Activated effector memory CD4-positive, alpha-beta T cell treated with anti-CD3 and anti-CD28 coated beads, Interleukin-2, amount 50 U/mL, for 16 hours (primary cell): ENCODE results near the gene CS.
"Not testable (repeated sequence)": the region's sequence is repeated elsewhere in the genome, so short reads cannot be mapped to it uniquely, and the experiment has no call there.

Experiments
- DNase-seq: peaks from one replicate; pipeline ENCODE4 v3.0.0-alpha.2; 2020

The CS gene

DNA sequence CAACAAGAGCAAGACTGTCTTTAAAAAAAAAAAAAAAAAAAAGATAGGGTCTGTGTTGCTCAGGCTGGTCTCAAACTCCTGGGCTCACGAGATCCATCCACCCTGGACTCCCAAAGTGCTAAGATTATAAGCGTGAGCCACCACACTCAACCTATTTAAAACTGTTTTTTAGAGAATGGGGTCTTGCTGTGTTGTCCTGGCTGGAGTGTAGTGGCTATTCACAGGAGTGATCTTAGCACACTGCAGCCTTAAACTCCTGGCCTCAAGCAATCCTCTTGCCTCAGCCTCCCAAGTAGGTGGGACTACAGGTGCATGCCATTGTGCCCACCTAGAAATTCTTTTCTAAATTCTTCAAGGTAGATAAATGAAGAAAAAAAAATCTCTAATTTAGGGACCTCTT is 25.8 kb downstream of the CS start:
- DNase-seq = no peak

GRCh38 chr12:56272468-56272867 is 27.7 kb downstream of the CS start:
- DNase-seq = not testable (repeated sequence)

DNA sequence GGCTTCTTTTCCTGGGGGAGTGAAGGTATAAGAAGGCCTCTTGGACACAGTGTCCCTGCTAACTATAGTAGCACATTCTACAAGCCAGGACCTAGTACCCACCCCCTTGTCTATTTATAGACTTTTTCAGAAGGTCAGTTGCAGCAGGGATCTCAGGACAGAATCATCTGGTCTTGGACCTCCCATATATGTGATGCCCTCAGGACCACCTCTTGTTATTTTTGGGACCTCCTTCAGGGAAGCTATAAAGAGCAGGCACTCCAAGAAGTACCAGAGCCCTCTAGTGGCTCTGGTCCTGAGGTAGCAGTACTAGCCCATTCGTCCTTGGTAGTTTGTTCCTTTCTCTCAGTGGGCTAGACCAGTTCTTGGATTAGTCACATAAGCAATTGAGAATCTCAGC is 29.1 kb downstream of the CS start:
- no peak for DNase-seq

DNA sequence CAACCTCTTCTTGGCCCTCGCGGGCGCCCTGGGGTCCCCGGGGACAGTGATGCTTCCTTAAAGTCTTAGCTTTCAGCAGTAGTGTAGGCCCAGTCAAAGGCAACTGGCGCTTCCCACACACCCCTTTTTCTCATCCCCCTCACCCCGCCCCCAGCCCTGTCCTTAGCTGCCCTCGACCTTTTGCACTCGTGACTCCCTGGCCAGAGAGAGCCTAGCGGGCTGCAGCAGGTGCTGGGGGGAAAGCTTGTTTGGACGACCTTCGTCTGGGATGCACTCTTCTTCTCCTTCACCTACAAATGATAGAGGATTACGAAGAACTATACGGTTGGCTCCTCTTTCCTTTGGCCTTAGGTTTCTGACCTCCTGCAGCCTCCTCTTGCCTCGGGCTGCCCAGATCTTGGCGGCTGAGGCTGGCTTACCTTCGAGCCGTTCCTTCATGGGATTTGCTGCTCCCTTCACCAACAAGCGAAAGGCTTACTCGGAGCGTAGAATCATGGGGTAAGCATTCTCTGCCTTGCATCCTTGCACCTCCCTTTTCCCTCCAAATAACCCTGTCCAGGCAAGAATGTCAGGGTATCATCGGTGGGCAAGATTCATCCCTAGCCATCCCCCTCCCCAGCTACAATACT is 32.6 kb downstream of the CS start:
- no peak for DNase-seq

DNA sequence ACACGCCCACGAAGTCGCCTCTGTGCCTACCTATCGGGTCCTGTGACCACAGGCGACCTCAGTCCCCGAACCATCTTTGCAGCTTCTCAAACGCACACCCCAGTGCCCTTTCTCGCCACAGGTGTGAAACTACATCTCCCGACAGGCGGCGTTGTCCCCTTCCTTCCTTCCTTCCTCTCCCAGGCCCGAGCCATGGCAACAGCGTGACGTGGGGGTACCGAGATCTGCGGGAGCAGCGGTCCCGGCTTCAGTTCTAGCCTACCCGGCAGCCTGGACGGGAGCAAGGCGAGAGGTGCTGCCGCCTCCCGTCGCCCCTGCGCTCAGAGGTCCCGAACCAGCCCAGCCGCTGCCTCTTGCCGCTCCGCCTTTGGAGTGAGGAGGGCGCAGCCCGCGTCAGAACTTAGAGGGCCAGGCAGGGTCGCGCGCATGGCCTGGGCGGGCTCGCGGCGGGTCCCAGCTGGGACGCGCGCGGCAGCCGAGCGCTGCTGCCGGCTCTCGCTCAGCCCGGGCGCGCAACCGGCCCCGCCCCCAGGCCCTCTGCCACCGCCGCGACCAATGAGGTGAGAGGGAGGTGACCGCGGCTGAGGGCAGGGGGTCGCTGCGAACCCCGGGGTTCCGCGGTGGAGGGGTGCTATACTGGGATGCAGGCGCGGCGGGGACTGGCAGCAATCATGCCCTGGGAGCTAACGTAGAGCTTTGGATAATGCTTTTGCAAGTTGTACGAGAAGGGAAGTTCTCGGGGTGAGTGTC is 33.3 kb downstream of the CS start, which contains the start of gene COQ10A:
Gene COQ10A (plus strand): TSS at position 250 of the 750 bp plus-strand sequence. CDS start 177 bp downstream, at position 427.
- DNase-seq = peak; percentile 95

DNA sequence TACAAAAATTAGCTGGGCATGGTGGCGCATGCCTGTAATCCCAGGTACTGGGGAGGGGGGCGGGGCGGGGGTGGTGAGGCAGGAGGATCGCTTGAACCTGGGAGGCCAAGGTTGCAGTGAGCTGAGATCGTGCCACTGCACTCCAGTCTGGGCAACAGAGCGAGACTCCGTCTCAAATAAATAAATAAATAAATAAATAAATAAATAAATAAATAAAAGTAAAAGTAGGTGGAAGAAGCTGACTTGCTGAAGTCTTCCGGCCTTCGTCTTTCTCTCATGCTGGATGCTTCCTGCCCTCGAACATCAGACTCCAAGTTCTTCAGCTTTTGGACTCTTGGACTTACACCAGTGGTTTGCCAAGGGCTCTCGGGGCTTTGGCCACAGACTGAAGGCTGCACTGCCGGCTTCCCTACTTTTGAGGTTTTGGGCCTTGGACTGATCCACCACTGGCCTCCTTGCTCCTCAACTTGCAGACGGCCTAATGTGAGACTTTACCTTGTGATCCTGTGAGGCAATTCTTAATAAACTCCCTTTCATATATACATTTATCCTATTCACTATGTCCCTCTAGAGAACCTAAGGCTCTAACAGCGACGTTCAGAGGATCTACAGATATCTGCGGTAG is 34.0 kb downstream of the CS start:
- not testable (repeated sequence) for DNase-seq

DNA sequence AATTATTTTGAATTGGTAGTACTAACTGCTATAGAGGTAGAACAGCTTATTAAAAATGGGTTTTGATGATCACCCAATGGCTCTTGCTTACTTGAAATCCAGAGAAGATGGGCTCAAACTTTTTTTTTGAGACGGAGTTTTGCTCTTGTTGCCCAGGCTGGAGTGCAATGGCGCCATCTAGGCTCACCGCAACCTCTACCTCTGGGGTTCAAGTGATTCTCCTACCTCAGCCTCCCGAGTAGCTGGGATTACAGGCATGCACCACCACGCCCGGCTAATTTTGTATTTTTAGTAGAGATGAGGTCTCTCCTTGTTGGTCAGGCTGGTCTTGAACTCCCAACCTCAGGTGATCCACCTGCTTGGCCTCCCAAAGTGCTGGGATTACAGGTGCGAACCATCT is 37.2 kb downstream of the CS start:
- not testable (repeated sequence) for DNase-seq

- no peak for DNase-seq
Measured at GRCh38 chr12:56261503-56262232, 38.5 kb downstream of the CS start.

DNA sequence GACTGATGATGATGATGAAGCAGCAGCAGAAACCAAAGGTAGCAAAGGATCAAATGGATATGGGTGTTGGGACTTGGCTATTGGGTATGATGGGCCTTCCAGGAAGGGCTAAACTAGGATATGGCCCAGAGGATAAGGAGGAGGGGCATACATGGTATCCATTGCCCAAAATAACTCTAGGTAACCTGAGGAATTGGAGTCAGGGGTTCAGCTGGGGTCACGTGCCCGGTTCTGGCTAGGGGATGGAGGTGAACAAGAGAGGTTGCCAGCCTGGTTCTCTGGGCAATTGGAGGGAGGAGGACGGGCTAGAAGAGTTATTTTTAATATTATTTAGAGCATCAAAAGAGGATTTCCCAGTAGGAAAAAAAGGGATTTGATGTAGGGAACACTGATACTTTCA is 39.2 kb downstream of the CS start:
- no peak for DNase-seq

GRCh38 chr12:56260380-56260779 is 39.8 kb downstream of the CS start:
- DNase-seq = no peak

- DNase-seq = no peak
Measured at GRCh38 chr12:56258820-56259183, 41.3 kb downstream of the CS start.

DNA sequence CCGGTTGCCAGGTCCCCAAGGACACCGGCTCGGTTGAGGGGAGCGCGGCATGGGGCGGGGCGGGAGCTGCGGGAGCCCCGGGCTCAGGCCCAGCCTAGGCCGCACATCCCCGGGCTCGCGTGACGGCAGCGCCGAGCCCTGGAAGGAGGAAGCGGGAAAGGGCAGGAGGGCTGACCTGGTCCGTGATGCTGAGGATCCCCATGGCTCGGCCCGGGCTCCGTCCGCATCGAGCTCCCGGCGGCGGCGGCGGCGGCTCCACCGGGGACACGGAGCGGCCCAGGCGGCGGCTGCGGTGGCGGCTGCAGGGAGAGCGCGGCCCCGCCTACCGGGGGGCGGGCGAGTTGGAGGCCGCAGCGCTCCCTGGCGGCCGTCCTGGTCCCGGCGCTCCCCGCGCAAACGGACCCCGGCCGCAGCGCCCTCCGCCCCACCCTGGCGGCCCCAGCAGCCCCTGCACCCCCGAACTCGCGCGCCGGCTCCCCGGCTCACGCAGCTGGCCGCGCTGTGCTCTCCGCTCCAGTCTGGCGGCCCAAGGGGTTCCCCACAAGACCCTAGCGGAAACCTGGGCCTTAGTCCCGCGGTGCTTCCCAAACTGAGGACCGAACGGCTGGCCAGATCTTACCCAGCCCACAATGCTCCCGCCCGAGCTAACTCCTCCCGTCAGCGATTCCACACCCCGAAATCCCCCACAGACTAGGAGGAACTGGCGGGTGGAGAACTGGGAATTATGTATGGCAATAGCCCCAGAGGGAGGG is 41.9 kb downstream of the CS start, which contains the start of gene ANKRD52:
Gene ANKRD52 (minus strand): TSS at position 317 of the 752 bp plus-strand sequence. CDS start 115 bp downstream, at position 202.
- DNase-seq = peak; percentile 93

DNA sequence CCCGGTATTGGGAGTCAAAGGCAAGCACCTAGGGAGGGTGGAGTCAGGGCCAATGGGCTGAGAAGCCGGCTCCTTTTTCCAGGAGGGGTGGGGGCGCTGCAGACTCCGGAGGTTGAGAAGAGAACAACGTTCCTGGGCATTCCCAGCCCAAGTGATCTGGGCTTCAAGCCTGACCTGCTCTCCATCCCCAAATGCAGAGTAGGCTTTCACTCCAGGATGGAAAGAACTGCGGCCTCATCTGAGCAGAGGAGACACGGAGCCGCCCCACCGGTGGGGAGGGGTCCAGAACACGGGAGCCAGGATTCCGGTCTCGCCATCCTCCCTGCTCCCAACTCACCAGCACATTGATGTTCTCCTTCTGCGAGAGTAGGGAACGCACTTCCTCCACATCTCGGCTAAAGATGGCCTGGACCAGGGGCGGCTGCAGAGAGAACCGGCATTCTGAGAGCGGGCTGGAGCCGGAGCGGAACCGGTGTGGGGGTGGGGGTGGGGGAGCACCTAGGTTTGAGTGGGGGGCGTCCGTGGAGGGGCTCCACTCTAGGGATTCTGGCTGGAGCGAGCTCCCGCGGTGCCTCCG is 42.6 kb downstream of the CS start:
- no peak for DNase-seq

DNA sequence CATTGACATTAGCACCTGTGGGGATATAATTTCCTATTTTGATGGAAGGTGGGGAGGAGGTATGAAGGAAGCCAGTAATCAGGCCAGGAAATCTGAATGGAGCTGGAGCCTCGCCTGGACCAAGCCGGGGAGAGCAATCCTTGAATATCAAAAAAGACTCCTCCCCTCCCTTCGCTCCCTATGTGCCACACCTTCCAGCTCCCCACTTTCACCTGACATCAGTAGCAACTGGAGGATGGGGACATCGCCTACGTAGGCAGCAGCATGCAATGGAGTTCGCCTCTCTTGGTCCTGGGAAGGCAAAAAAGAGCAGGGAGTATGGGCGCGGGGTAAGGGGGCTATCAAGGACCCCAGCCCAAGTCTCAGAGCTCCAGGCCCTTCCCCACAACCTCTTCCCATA is 43.1 kb downstream of the CS start:
- no peak for DNase-seq

- no peak for DNase-seq
Measured at GRCh38 chr12:56256326-56256960, 43.7 kb downstream of the CS start.

- DNase-seq = no peak
Measured at GRCh38 chr12:56255671-56256070, 44.5 kb downstream of the CS start.

DNA sequence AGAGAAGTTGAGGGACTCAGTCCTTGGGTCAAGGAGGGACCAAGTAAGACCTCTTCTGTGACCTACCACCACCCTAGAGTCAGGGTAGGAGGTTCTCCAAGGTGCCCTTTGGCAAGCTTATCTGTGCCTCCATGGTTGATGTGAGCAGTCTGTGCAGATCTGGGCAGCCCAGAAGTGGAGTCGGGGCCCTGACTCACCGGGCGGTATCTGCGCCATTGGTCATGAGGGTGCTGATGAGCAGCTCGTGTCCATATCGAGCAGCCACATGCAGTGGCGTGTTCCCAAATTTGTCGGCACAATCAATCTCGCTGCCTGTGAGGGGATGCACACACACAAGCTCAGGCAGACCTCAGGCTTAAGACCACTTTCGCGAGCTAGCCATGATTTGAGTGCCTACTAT is 47.0 kb downstream of the CS start:
- DNase-seq = no peak

DNA sequence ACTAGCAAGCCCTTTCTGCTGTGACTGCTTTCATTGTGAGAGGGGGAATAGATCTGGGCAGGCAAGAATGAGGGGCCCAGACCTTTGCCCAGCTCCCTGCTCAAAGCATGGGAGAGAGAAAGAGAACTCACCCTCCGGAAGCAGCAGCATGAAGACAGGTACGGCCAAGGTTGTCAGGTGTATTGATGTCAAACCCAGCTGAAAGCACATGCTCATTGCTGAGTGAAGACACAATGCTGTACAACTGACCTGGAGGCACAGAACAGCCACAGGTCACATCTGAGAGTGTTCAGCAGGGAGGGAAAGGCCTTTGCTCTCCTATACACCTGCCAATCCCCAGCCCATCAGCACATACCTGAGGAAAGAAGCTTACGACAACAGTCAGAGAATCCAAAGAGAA is 47.5 kb downstream of the CS start:
- DNase-seq = no peak

DNA sequence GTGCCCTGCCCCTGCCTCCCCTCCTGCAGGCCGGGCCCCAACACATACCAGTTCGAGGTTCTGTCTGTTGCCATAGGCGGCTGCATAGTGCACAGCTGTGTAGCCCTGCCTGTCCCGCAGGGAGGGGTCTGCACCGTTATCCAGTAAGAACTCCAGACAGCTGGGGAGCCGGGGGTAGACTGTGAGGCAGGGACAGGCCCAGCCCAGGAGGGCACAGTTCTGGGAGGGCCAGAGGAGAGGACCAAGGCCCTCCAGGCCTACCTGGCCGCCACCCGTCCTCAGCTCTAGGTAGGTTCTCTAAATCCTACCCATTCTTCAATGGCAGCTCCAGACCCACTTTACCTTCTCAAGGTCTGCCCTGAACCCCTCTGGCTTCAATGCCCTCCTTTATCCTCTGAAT is 51.4 kb downstream of the CS start:
- no peak for DNase-seq

DNA sequence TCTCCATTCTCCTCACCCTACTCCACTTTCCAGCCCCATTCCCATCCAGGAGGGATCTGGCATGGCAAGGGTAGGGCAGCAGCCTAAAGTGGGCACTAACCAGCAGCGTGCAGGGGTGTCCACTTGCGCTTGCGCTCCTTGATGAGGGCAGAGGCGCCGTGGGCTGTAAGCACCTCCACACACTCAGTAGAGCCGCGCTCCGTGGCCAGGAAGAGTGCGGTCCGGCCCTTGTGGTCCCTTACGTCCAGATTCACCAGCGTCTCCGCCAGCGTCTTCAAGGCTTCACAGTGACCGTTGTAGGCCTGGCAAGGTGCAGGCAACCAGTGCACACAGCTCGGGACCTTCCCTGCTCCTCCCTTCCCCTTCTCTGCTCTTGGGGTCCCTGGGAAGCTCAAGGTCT is 52.2 kb downstream of the CS start:
- DNase-seq = no peak

GRCh38 chr12:56244494-56244893 is 55.6 kb downstream of the CS start:
- DNase-seq = no peak

- DNase-seq = no peak
Measured at GRCh38 chr12:56243731-56244181, 56.4 kb downstream of the CS start.
